HFF-Myc (cell line): ENCODE measurements around the gene FETUB.

Experiments
- DNase-seq: peaks from one replicate; pipeline ENCODE4 v3.0.0-alpha.2; 2011; ENCODE audit warnings: low read depth; ENCODE audit errors: extremely low read depth
- H3K4me3 ChIP-seq: replicated peaks from 2 replicates; pipeline ENCODE4 v1.5.1; 2011; ENCODE audit warnings: low read depth, mild to moderate bottlenecking, control low read depth, low read length
- TF ChIP-seq, protein P1 (sequence below): IDR thresholded peaks from 2 replicates; pipeline ENCODE4 v1.5.1; 2012; ENCODE audit warnings: mild to moderate bottlenecking, low read depth, low read length, control low read depth; ENCODE audit errors: missing control alignments

FETUB gene

DNA sequence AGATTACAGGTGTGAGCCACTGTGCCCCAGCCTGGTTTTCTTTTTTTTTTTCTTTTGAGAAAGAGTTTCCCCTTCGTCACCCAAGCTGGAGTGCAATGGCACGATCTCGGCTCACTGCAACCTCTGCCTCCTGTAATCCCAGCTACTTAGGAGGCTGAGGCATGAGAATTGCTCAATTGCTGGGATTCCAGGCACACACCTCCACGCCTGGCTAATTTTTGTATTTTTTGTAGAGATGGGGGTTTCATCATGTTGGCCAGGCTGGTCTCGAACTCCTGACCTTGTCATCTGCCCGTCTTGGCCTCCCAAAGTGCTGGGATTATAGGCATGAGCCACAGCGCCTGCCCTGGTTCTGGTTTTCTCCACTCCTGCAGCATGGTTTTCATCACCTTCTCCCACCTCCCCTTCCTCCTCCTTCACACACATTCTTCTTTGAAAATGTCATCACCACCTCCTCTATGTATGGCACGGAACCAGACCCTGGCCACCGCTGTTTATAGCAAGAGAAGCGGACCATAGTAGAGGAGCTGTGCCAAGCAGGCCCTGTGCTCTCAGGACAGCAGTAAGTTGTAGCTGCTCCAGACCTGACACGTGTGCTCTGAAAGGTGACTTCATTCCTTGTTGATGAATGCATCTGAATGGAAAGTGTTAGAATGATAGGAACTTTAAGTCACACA, 42.0 kb upstream of the FETUB start:
- TF ChIP-seq, protein P1, sequence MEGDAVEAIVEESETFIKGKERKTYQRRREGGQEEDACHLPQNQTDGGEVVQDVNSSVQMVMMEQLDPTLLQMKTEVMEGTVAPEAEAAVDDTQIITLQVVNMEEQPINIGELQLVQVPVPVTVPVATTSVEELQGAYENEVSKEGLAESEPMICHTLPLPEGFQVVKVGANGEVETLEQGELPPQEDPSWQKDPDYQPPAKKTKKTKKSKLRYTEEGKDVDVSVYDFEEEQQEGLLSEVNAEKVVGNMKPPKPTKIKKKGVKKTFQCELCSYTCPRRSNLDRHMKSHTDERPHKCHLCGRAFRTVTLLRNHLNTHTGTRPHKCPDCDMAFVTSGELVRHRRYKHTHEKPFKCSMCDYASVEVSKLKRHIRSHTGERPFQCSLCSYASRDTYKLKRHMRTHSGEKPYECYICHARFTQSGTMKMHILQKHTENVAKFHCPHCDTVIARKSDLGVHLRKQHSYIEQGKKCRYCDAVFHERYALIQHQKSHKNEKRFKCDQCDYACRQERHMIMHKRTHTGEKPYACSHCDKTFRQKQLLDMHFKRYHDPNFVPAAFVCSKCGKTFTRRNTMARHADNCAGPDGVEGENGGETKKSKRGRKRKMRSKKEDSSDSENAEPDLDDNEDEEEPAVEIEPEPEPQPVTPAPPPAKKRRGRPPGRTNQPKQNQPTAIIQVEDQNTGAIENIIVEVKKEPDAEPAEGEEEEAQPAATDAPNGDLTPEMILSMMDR, result no peak
- no peak for DNase-seq
- no peak overlapping the region for H3K4me3 ChIP-seq

DNA sequence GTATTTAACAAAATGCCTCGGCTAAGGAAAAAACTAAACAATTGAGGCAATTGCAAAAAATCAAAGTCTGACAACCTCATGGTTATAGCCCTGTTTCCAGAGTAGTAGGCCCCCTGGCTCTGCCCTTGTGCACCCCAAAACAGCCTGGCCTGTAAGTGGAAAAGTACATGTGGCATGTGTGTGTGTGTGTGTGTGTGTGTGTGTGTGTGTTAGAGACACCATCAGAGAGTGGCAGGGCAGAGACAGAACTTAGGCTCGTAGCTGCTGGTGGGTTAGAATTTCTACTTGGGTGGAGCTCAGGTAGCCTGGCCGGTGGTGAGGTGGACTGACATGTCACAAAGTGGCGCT, 41.4 kb upstream of the FETUB start:
- no peak overlapping the region for H3K4me3 ChIP-seq
- TF ChIP-seq, protein P1, result no peak
- DNase-seq, result no peak

DNA sequence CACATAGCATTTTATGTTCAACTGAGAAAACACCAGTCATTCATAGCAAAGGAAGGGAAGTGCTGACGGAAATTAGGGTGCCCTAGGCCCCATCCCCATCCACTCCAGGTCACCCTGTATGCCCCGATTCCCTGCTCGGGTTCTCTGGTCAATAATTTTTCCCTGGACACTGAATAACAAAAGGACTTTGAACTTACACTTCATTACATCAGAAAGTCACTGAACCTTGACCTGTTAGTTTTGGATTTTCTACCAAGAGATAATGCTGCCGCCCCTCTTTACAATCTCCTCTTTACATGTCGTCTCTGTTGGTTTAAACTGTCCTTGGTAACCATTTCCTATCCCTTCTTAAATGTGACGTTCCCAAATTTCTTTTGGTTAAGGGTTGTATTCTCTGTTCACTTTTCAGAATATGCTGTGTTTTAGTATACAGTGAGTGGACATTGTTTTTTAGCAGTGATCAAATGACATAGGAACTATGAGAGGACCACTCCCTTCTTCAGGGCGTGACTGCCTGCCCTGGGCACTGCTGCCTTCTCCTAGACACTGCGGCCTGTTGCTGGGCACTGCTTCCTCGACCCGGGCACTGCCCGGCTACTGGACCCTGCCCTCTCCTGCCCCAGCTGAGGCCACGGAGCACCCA, 40.9 kb upstream of the FETUB start:
- H3K4me3 ChIP-seq, result no peak overlapping the region
- DNase-seq, result no peak
- TF ChIP-seq, protein P1, result no peak

DNA sequence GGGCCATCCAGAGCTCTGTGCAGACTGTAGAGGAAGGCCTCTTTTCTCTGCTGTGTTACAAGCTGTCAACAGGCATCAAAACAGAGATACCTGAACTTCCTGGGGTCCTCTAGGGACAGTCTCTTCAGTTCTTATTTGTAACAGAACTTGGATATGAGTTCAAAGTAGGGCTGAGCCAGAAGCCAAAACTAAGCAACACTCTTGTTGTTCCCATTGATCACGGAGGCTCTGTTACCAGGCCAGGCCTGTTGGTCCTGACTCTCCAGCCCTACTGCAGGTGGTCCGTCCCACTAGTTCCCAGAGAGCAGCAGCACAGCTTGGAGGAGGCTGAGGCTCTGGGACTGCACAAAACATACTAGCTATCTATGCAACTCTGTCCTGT, 40.4 kb upstream of the FETUB start:
- TF ChIP-seq, protein P1, result no peak
- DNase-seq, result no peak
- no peak overlapping the region for H3K4me3 ChIP-seq

DNA sequence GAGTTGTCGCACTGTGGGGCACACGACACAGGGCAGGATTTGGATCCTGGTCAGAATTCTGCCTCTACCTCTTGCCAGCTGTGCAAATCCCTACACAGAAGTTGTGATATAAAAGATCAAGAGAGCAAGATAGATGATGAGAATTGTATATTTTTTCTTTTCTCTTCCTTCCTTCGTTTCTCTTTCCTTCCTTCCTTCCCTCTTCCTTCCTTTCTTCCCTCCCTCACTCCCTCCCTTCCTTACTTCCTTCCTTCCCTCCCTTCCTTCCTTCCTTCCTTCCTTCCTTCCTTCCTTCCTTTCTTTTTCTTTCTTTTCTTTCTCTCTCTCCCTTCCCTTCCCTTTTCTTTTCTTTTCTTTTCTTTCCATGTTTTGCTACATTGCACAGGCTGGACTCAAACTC, 39.3 kb upstream of the FETUB start:
- H3K4me3 ChIP-seq, result no peak overlapping the region
- TF ChIP-seq, protein P1, result no peak
- DNase-seq, result no peak

DNA sequence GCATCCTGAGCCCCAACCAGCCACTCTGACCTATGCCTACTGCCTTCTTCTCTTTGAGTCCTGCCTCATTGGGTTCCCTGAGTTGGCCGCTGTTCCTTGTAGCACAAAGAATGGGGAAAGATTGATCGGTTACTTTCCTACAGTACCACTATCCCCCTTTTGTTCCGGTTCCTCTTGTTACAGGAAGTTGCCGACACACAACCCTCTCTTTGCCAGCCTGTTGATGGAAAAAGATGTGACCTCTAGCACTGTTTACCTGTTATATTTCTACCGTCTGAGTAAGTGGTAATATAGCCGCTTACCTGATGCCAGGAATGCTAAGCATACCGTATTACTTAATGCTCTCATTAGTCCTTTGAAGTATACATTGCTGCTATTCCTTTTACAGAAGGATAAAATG, 37.0 kb upstream of the FETUB start:
- TF ChIP-seq, protein P1, result no peak
- H3K4me3 ChIP-seq, result no peak overlapping the region
- no peak for DNase-seq

DNA sequence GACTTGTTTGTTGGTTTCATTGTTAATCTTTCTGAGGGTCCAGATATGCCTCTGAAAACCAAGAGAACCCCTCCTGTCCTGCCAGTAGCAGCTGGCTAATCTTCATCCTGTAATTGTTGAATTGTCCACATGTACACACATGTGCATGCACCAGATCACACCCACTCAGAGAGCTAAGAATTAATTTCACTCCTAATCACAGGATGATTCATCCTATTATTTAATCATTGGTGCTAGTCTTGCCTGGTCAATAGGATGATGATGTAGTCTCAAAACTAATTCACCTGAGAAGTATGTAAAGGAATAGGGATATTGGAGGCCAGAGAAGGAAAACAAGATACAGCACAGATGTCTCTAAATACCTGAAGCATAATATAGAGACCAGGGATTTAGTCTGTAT, 35.1 kb upstream of the FETUB start:
- TF ChIP-seq, protein P1, result no peak
- H3K4me3 ChIP-seq, result no peak overlapping the region

More for the DNA sequence above, 35.1 kb upstream of the FETUB start:
- DNase-seq, result no peak
